Bronchial epithelial cell (primary cell): ENCODE results near the gene C4orf50. TPM values are rescaled to one million over a fixed set of nuclear protein-coding genes. Genes with fewer than 3 reads are reported as not detected.

Experiments
- DNase-seq: peaks from one replicate; pipeline ENCODE4 v3.0.0-alpha.2; 2010; ENCODE audit warnings: low read depth
- FAIRE-seq: peaks from 2 replicates; lab custom pipeline; 2011; peaks lifted over from hg19 to GRCh38; lab: Jason Lieb, UNC
- H3K27me3 ChIP-seq: 2 replicates; pipeline ENCODE4 v1.5.1; 2011; ENCODE audit warnings: low read length; ENCODE audit not compliant: control insufficient read depth, insufficient read depth
- H3K36me3 ChIP-seq: 2 replicates; pipeline ENCODE4 v1.5.1; 2011; ENCODE audit warnings: low read length; ENCODE audit not compliant: control insufficient read depth, insufficient read depth
- H3K4me3 ChIP-seq: 2 replicates; pipeline ENCODE4 v1.5.1; 2011; ENCODE audit warnings: mild to moderate bottlenecking, low read depth, low read length, control low read depth
- total RNA-seq: library from RNA; depleted of rRNA; stranded (reverse); fragments of >200 nt; gene quantifications from 2 replicates; pipeline ENCODE4 v1.2.1, GENCODE V29; 2014
- TF ChIP-seq, protein P1 (sequence below): IDR thresholded peaks from 2 replicates; pipeline ENCODE4 v1.5.1; 2011; ENCODE audit warnings: mild to moderate bottlenecking, moderate library complexity, low read length, control low read depth, inconsistent platforms; ENCODE audit not compliant: insufficient read depth, severe bottlenecking

Gene C4orf50
- total RNA-seq, 1 donor from 2014 or later: not detected

DNA sequence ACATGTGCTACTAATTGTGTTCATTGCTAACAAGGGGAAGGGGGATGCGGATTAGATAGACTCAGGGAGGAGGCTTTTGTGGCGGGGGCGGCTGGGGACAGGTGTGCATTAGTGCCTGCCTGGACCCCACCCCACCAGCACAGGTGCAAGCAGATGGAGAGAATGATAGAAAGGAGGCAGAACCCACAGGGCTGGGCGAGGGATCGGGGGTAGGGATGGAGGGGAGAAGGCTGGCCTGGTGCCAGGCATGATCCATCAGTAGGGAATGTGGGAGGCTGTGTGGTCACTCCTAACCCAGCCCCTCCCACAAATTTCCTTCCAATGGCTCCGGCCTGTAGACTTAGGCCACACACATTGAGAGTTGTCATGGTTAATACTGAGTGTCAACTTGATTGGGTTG, 94.9 kb downstream of the C4orf50 start:
- no peak for DNase-seq

DNA sequence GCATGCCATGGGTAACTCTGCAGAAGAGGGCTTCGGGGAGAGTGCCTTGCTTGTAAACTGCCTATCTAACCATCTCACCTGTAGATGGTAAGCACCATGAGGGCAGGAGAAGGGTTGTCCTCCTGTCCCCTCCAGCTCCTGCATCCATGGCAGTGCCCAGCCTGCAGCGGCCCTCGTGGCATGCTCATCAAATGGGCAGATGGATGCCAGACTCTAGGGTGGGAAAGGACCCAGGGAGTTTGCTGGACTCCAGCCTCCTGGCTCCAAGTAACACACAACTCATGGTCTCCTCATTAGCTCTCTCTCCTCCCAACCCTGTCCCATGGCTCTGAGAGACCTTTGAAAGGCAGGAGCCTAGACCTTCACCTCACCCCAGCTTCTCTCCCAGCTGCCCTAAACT, 95.7 kb downstream of the C4orf50 start:
- DNase-seq: no peak
- no peak for FAIRE-seq
- Histone ChIP-seq H3K27me3 (no peaks in the 10 kb centered on the region), H3K4me3 (no peak overlapping the region), H3K36me3 (no peaks in the 10 kb centered on the region)
- TF ChIP-seq, protein P1, sequence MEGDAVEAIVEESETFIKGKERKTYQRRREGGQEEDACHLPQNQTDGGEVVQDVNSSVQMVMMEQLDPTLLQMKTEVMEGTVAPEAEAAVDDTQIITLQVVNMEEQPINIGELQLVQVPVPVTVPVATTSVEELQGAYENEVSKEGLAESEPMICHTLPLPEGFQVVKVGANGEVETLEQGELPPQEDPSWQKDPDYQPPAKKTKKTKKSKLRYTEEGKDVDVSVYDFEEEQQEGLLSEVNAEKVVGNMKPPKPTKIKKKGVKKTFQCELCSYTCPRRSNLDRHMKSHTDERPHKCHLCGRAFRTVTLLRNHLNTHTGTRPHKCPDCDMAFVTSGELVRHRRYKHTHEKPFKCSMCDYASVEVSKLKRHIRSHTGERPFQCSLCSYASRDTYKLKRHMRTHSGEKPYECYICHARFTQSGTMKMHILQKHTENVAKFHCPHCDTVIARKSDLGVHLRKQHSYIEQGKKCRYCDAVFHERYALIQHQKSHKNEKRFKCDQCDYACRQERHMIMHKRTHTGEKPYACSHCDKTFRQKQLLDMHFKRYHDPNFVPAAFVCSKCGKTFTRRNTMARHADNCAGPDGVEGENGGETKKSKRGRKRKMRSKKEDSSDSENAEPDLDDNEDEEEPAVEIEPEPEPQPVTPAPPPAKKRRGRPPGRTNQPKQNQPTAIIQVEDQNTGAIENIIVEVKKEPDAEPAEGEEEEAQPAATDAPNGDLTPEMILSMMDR: no peak

More for the DNA sequence above, 94.9 kb downstream of the C4orf50 start:
- Histone ChIP-seq H3K36me3 (no peaks in the 10 kb centered on the region), H3K4me3 (no peak overlapping the region), H3K27me3 (no peaks in the 10 kb centered on the region)
- no peak for FAIRE-seq
- TF ChIP-seq, protein P1: no peak

DNA sequence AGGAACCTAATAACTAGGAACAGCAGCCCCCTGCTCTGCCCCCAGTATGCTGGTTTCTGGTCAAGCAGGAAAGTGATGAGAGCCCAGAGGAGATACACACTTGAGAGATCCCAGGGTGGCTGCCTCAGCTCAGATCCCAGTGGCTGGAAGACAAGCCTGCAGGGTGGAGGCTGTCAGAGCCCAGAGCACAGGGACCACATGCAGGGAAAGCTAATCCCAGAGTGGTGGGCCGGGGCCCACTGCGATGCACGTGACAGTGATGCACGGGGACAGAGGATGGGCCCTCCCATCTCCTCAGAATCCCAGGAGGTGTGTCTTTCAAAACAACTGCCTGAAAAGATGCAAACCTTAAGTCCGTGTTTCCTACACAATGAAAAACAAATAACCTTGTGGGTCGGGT, 96.2 kb downstream of the C4orf50 start:
- no peak overlapping the region for H3K4me3 ChIP-seq
- no peak for FAIRE-seq
- no peak for DNase-seq
- no peaks in the 10 kb centered on the region for H3K27me3 ChIP-seq
- TF ChIP-seq, protein P1: no peak
- no peaks in the 10 kb centered on the region for H3K36me3 ChIP-seq

DNA sequence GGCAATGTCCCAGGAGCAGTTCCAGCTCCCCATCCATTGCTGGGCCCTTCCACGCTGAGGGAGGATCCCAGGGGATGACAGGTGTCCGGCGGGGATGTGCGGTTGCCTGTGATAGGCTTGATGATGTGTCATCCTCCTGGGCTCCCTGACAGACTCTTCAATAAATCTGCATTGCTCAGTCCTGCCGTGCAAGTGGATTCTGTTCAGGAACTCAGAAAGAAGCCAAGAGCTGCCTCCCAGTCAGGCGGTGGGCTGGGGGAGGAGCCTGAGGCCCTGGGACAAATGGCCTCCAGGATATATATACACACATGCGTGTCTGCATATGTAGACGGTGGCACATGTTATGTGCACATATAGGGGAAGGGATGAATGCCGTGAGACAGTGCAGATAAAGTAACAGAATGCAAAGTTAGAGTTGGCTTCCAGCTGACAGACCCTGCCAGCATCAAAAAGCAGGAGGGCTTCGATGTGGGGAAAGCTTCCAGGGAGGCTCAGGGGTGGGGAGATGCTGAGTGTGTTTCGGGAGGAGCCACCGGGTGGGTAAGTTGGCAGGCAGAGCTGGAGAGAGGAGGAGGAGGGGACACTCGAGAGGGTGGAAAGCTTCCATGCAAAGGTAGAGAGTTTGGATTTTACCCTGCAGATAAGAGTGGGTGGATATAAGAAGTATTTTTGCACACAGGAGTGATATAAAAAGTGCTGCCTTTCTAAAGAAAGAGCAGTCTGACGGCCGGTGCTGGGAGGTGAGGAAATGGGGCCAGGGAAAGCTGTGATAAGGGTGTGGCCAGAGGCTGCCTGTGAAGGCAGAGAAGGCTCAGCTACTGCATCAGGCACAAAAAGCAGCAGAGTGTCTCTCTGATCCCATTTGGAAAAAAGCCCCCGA, 96.9 kb downstream of the C4orf50 start:
- FAIRE-seq (no peak), DNase-seq (no peak)
- Histone ChIP-seq H3K27me3 (no peaks in the 10 kb centered on the region), H3K36me3 (no peaks in the 10 kb centered on the region), H3K4me3 (no peak overlapping the region)
- TF ChIP-seq, protein P1: no peak

DNA sequence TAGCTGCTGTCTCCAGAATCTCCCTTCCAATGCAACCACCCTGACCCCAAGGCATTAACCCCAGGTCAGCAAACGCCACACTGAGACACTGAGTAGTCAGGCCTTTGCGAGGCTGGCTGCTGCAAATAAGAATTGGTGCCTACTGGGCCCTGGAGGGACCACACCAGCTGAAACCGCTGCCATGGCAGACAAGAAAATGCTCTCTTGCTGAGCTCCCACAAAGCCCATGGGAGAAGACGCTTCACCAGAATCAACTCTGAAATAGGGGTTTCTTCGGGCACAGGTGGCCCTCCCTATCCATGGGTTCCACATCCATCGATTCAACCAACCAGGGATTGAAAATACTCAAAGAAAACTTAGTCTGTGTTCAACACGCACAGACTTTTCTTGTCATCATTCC, 98.7 kb downstream of the C4orf50 start:
- Histone ChIP-seq H3K4me3 (no peak overlapping the region), H3K27me3 (no peaks in the 10 kb centered on the region), H3K36me3 (no peaks in the 10 kb centered on the region)
- TF ChIP-seq, protein P1: no peak
- DNase-seq (no peak), FAIRE-seq (no peak)
